Omental fat pad (tissue), 4 donors: Measurements from ENCODE around the gene ATXN7L1. TPM values are rescaled to one million over a fixed set of nuclear protein-coding genes. Genes with fewer than 3 reads are reported as not detected.

Experiments used
- ATAC-seq: fragments of 150-250 bp; one replicate; pipeline ENCODE4 v1.9.1; 2016; ENCODE audit warnings: mild to moderate bottlenecking, moderate library complexity; ENCODE audit not compliant: low FRiP score
- DNase-seq: peaks from one replicate; pipeline ENCODE4 v3.0.0-alpha.2; 2019; ENCODE audit warnings: low spot score
- CTCF ChIP-seq, 3 donors: fragments of 450-650 bp; IDR thresholded peaks; one replicate each; pipeline ENCODE4 v1.5.1; 2016 to 2017; ENCODE audit warnings: antibody characterized with exemption in 3 of 3, mild to moderate bottlenecking in 3 of 3, moderate library complexity in 2 of 3
- total RNA-seq, 4 donors: library from RNA; depleted of rRNA; stranded (reverse); fragments of >200 nt; gene quantifications; one replicate each; pipeline ENCODE4 v1.1.0, GENCODE V29; 2016

Gene ATXN7L1
- total RNA-seq, 4 donors from 2014 or later: 10.6 to 19.5 (median 12.2) TPM

GRCh38 chr7:105768117-105768516 is 108.3 kb downstream of the ATXN7L1 start:
- ATAC-seq (no peak), DNase-seq (no peak)
- TF ChIP-seq CTCF (IDR thresholded peaks at IDR 0.05): no peak

GRCh38 chr7:105766421-105767073 is 109.9 kb downstream of the ATXN7L1 start:
- DNase-seq (no peak), ATAC-seq (no peak)
- TF ChIP-seq CTCF (IDR thresholded peaks at IDR 0.05): no peak

- ATAC-seq (no peak), DNase-seq (no peak)
- TF ChIP-seq CTCF (IDR thresholded peaks at IDR 0.05): no peak
These were observed 110.6 kb downstream of the ATXN7L1 start for GRCh38 chr7:105765846-105766245.

- DNase-seq: no peak
- TF ChIP-seq CTCF (IDR thresholded peaks at IDR 0.05): no peak
- ATAC-seq: no peak
These were observed 111.9 kb downstream of the ATXN7L1 start for GRCh38 chr7:105764506-105764905.

GRCh38 chr7:105760551-105761447 is 115.6 kb downstream of the ATXN7L1 start:
- ATAC-seq: no peak
- TF ChIP-seq CTCF (IDR thresholded peaks at IDR 0.05): no peak
- no peak for DNase-seq

GRCh38 chr7:105759670-105760550 is 116.5 kb downstream of the ATXN7L1 start:
- no peak for TF ChIP-seq CTCF (IDR thresholded peaks at IDR 0.05)
- no peak for DNase-seq
- ATAC-seq: peak; percentile 72
